ENCODE data around the gene ADGRB2.
"Not testable (repeated sequence)": the region's sequence is repeated elsewhere in the genome, so short reads cannot be mapped to it uniquely, and the experiment has no call there.

The ADGRB2 gene

DNA sequence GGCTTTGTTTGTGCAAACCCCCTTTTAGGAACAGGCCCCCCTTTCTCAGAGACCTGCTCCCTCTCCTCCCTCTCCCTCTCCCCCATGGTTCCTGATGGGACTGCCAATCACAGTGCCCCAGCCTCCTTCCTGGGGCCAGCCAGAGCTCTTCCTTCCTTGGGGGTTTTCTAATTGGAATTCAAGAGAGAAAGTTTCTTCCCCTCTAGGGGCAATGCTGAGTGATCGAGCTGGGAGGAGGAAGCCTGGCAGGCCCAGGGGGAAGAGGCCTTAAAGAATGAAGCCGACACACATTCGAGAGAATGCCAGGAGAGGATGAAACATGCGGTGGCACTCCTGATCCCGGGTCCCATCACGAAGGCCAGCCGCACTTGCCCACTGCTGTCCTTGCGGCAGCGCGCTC lies 39.0 kb downstream of the ADGRB2 start:
- no peak for DNase-seq

DNA sequence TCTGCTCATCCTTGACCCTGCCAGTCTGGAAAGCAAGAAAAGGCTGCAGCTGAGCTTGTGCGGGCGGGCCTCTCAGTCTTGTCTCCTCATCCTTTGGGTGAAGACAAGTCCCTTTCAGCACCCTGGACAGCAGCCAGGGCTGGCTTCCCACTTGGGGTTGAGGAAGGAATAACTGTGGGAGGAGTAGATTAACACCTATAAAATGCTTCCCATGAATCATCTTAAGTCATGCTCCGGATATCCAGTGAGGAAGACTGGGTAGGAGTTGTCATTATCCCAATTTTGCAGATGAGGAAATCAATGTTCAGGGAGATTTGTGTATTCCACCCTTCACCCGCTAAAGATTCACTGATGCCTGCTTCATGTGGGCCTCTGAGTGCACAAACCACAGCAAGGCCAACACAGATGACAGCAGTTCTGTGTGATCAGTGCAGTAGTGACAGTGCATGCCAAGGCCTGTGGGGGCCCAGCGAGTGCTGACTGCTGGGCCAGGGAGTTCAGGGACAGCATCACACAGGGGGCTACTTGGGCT lies 40.2 kb downstream of the ADGRB2 start:
- DNase-seq, result peak; percentile 75

DNA sequence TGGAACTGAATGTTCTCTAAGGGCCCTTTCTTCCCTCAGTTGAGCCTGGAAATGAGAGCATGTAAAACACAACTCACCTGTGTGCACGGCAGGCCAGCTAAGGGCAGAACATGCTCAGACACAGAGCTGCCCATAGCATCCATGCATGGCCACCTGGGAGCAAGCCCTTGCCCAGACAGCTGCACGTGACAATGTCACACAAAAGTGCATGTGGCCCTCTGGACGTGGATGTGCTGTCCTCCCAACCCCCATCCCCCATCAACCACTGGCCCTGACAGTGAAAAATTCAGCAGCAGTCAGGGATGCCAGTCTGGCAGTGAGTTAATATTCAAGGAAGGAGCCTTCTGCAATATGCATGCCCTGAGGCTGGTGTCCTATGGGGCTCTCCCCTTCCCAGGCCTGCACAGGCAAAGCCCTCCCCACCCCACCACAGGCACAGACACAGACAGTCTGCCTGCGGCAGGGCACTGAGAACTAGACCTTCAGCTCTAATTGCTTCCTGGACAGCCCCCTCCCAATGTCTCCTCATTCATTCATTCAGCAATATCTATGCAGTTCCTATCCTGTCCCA lies 45.7 kb downstream of the ADGRB2 start:
- no peak for DNase-seq

DNA sequence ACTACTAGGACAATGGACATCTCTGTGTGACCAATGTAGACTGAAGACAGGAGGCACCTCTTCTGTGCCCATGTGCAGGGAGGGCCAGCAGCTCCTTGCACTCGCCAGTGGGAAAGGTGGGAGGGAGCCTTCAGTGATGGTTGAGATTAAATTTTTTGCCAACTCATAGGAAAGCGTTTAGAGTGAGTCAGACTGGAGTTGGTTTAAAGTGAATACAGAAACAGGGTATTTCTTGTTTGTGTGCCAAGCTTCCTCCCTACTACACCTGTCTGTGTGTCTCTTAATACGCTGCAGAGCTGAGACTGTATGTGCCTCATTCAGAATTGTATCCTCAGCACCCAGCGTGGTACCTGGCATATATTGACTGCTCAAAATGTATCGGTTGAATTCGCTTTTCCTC lies 46.8 kb downstream of the ADGRB2 start:
- no peak for DNase-seq

- no peak for DNase-seq
Measured at GRCh38 chr1:31715873-31716220, 48.3 kb downstream of the ADGRB2 start.

- DNase-seq, result peak; percentile 67
Measured at GRCh38 chr1:31715087-31715872, 48.9 kb downstream of the ADGRB2 start.

DNA sequence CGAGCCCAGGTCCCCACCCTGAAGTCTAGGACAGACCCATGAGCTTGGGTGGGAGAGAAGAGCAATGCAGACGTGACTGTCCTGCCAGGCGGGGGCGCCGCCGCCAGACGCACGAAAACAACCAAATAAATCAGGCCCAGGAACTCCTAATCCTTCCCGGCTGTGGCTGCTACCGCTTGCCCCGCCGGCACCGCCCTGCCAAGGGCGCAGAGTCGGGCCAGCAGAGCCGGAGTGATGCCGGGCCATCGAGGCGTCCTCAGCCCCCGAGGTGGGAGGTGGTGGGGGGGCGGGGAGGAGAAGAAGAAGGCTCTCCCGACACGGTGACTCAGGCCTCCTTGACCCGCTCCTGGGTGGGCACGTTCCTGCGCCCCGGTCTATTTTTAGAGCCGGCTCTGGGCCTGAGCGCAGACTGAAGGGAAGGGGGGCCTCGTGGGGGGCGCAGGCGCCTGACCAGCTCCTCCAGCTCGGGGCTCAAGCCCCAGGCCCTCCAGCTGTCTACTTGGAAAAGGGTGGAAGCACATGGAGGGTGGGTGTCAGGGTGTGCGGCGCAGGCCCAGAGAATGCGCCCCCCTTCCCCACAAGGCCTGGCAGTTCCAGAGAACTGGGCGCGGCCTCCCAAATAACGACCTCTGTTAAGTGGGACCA lies 49.6 kb downstream of the ADGRB2 start:
- peak; percentile 48 for DNase-seq

- no peak for DNase-seq
Measured at GRCh38 chr1:31712630-31713029, 51.5 kb downstream of the ADGRB2 start.

DNA sequence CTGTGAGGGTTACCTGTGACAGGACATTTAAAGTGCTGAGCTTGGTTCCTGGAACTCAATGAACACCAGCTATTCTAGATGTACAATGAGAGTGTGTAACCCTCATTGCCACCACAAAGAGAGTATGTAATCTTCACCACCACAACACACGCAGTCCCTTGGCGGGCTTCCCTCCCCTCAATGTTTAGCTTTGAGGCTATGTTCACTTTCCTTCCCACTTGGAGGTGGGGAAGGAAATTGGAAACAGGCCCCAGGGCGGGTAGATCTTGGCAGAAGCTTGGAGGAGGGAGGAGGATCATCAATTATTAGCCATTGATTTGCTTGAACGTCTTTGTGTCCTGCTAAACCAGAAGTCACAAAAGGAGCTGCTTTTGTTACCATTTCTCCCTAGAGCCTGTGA lies 52.1 kb downstream of the ADGRB2 start:
- DNase-seq, result no peak

DNA sequence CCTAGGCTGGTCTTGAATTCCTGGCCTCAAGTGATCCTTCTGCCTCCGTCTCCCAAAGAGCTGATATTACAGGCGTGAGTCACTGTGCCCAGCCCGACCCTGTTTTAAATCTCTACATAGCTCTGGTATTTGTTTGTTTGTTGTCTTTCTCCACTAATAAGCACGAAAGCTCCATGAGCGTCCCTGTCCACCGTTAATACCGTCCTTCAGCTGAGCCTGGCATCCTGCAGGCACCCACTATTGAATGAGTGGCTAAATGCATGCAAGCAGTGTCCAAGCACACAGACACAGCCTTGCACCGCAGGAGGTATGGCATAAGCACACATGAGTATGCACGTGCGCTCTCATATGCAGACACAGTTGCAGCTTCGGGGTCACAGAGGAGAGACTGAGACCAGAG lies 55.8 kb downstream of the ADGRB2 start:
- no peak for DNase-seq

DNA sequence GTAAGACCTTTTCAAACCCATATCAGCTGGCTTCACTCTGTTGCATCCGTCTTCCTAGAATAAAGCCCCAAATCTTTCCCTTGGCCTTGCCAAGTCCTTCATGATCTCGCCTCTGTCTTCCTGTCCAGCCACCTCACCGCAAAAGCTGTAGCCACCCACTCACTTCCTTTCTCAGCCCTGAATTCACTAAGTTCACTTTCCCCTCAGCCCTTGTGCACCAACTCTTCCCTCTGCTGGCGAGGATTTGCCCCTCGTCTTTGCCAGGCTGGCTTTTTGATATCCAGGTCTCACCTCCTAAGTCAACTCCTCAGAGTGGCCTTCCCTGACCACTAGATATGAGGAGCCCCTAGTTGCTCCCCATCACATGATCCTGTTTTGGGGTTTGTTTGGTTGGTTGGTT lies 56.4 kb downstream of the ADGRB2 start:
- DNase-seq, result no peak

DNA sequence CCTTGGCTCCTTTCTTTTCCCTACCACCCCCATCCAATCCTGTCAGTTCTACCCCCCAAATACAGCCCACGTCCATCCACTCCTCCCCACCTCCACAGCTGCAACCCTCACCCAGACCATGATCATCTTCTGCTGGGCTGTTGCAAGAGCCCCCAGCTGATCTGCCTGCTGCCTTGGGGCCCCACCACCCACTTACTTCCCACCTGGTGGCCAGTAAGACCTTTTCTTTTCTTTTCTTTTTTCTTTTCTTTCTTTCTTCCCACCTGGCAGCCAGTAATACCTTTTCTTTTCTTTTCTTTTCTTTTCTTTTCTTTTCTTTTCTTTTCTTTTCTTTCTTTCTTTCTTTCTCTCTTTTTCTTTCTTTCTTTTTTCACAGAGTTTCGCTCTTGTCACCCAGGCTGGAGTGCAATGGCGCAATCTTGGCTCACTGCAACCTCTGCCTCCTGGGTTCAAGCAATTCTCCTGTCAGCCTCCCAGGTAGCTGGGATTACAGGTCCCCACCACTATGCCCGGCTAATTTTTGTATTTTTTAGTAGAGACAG lies 57.0 kb downstream of the ADGRB2 start:
- not testable (repeated sequence) for DNase-seq

- no peak for DNase-seq
Measured at GRCh38 chr1:31706384-31707058, 57.6 kb downstream of the ADGRB2 start.

DNA sequence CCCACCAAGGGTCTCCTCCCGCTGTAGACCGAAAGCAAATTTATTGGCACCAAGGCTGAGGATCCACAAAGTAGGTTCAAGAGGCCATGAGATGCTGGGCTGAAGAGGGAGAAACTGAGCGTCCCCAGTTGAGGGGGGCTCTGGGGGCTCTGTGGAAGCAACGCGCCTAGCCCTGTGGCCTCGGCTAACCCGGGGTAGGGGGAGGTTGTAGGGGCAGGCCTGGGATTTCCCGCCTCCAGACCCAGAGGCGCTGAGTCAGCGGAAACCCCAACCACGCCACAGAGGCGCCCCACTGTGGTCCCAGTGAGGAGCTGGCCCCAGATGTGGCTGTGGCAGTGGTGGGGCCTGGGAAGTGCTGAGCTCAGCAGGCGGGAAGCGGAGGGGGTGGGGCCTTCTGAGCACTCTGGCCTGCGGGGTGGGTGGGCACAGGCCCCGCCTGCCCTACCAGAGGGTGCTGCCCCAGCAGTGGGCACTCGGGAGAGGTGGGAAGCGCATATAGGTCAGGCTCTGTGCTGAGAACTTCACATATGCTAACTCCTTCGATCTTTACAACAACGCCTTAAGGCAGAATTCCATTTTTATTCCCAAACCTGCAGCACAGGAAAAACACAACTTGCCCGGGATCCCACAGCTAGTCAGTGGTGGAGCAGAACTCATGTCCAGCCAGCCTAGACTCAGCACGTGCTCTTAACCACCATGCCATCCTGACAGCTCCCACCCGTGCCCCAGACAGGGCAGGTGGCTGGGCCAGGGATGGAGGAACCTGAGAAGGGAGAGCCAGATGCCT lies 58.9 kb downstream of the ADGRB2 start:
- peak; percentile 89 for DNase-seq

DNA sequence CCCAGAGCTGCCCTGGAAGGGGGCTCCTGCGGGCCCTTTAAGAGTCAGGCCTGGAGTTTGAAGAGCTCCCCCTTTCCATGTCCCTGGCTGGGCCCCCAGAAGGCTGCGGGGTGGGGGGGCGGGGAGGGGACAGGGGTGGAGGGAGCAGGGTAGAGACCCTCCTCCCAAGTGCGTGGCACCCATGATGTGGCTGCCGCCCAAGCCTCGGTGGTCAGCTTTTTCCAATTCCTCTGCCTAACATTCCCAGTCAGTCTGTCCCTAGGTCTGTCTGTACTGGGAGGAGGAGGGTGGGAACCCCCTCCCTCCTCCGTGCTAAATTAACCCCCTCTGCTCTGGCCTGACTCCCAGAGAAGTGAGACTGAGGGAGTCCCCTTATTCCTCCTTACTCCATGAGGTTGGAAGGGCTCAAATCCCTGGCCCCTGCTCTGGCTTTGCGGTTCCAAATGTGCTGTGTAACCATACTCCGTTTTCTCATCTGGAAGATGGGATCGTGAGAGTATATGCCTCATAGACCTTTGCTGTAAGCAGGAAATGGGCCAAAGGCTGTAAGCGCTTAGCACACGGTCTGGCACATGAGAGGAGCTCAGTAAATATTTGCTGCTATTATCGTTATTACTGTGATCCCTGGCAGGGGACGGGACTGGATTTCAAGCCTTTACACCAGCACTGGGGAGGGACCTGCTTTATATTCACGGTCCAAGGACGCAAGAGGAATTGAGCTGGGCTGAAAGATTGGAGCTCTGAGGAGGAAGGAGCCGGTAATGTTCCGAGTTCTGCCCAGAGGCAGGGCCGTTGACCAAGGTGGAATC lies 59.7 kb downstream of the ADGRB2 start:
- DNase-seq, result no peak

DNA sequence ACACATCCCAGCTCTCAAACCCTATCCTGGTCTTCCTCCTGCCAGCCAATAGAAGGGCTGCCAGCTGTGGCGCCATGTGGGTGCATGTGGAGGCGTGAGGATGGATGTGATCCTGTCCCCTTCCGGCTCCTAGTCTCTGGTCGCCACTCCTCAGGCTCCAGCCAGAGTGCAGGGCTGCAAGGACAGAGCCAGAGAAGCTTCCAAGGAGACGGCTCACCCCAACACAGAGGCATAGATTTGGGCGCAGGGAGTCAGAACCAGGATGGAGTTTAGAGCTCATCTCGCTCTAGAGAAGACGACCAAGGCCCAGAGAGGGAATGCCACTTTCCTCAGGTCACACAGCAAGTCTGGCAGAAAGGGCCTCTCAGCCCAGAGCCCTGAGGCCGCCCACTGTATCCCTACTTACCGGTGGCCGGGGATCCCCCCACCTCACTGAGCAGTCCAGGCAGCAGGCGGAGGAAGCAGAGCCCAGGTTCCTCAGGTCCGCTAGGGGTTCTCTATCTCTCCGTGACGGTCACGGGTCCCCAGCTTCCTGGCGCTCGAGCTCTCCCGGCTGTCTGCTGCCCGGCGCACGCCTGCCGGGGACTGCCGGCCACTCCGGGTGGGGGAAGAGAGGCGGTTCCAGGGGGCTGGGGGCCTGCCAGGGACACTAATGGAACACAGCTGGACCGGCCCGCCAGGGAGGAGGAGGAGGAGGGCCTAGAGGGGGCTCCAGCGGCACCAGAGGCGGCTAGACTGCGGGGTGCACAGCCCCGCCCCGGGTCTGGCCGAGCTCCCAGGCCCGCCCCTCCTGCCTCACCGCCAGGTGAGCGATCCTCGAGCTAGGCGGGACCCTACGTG lies 60.5 kb downstream of the ADGRB2 start, which contains the start of gene COL16A1:
Gene COL16A1 (minus strand): TSS at position 587 of the 840 bp plus-strand sequence. CDS start 1,824 bp downstream, outside the sequence.
- DNase-seq, result no peak

- DNase-seq, result no peak
Measured at GRCh38 chr1:31702836-31703404, 61.2 kb downstream of the ADGRB2 start.

GRCh38 chr1:31701091-31701736 lies 62.9 kb downstream of the ADGRB2 start:
- peak; percentile 67 for DNase-seq

- DNase-seq, result no peak
Measured at GRCh38 chr1:31700468-31701090, 63.6 kb downstream of the ADGRB2 start.

Data from stimulated activated CD8-positive, alpha-beta memory T cell treated with anti-CD3 and anti-CD28 coated beads, Interleukin-4, amount 100 ng/mL, for 48 hours (primary cell).